Measurements from ENCODE around the gene THADA. TPM values are rescaled to one million over a fixed set of nuclear protein-coding genes. Genes with fewer than 3 reads are reported as not detected.

THADA gene
- total and polyA plus RNA-seq, 2 donors (not counting 3 experiments of a cell fraction or from before 2014, with no cell fraction given), result 22.6 to 25.3 TPM

DNA sequence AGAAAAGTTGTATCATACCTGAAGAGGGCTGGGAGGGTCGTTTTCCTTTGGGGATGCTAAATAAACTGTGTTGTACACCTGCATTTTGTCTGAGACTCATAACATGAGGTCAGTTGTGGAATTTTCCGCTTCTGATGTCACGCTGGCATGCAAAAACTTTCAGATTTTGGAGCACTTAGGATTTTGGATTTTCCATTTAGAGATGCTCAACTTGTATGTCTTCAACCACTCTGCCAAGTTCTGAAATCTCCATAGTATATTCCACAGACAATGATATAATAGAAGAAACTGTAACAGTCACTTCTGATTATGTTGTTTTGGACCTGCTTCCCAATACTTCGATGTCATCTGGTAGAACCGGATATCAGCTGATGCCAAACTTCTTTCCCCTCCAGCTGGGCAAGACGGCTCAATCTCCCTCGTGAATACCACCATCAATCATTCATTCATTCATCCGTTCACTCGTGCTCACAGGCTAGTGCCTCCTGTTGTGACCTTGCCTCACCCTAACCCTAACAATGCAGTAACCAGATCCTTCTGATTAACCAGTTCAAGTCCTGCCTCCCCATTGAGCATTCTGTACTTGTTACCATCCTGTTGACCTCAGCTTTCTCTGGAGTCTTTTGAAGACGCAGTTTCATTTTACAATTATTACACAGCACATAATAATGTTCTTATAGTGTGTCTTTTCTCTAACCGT, 35.9 kb upstream of the THADA start:
- CTCF ChIA-PET, result interaction anchor here (1.3 to 1.4 kb wide), 2 partner anchors 13 to 16 kb away, joined by 3 to 5 read pairs; no protein-coding TSS in a partner anchor
- no peak overlapping the region for H3K4me2 ChIP-seq (ENCODE audit: insufficient read depth, low read length)

More for the DNA sequence above, 35.9 kb upstream of the THADA start:
- Histone ChIP-seq H4K20me1 (replicated peaks; ENCODE audit: control insufficient read depth, extremely low read depth, insufficient read depth, low read length) (no peaks in the 10 kb centered on the region), H3K9me3 (replicated peaks; ENCODE audit: control insufficient read depth, insufficient read depth, low read length) (no peaks in the 10 kb centered on the region), H3K4me3 (replicated peaks in 1 of 3; ENCODE audit: insufficient read depth in 1 of 3, low read depth in 1 of 3, low read length in 3 of 3) (no peak overlapping the region), H3K9ac (replicated peaks; ENCODE audit: extremely low read depth, insufficient read depth, low read length) (no peak overlapping the region), H3K79me2 (ENCODE audit: control insufficient read depth, insufficient read depth, low read length) (no peaks in the 10 kb centered on the region), H2AFZ (ENCODE audit: low read depth, low read length) (no peak overlapping the region), H3K27ac (ENCODE audit: insufficient read depth, low read depth, low read length) (no peak overlapping the region), H3K36me3 (ENCODE audit: control insufficient read depth in 2 of 2, extremely low read depth in 1 of 2, insufficient read depth in 2 of 2, low read length in 2 of 2) (no peaks in the 10 kb centered on the region), H3K9me1 (replicated peaks; ENCODE audit: control insufficient read depth, extremely low read depth, insufficient read depth, low read length) (no peaks in the 10 kb centered on the region), H3K27me3 (ENCODE audit: control insufficient read depth in 2 of 2, insufficient read depth in 2 of 2, low read length in 2 of 2) (peaks cover 19 to 40% of the 10 kb centered on the region in 2 experiments), H3K4me1 (ENCODE audit: control insufficient read depth, extremely low read depth, insufficient read depth, low read length) (peaks cover 6% of the 10 kb centered on the region)
- no peak for DNase-seq (ENCODE audit: low read depth, low spot score)
- intact Hi-C loops (cut with micrococcal nuclease), result no loop called here
- TF ChIP-seq, protein P1, sequence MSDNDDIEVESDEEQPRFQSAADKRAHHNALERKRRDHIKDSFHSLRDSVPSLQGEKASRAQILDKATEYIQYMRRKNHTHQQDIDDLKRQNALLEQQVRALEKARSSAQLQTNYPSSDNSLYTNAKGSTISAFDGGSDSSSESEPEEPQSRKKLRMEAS (IDR thresholded peaks at IDR 0.05; ENCODE audit: insufficient read depth, insufficient read length), result no peak
- TF ChIP-seq EZH2 (IDR thresholded peaks at IDR 0.05; ENCODE audit: borderline replicate concordance, low read depth, low read length, severe bottlenecking) (no peak), POLR2A (IDR thresholded peaks at IDR 0.05; ENCODE audit: low read depth, low read length) (no peak), POLR2AphosphoS5 (IDR thresholded peaks at IDR 0.05; ENCODE audit: insufficient read depth, low read depth, low read length) (no peak), JUN (IDR thresholded peaks at IDR 0.05; ENCODE audit: borderline replicate concordance, insufficient read depth, insufficient read length, low read depth) (no peak), GATA2 (IDR thresholded peaks at IDR 0.05; ENCODE audit: insufficient read depth, insufficient read length, low read depth, low read length) (no peak), FOS (IDR thresholded peaks at IDR 0.05; ENCODE audit: borderline replicate concordance, insufficient read depth, low read length) (no peak), MYC (IDR thresholded peaks at IDR 0.05; ENCODE audit: low read depth, low read length) (no peak)
- TF ChIP-seq, protein P2, sequence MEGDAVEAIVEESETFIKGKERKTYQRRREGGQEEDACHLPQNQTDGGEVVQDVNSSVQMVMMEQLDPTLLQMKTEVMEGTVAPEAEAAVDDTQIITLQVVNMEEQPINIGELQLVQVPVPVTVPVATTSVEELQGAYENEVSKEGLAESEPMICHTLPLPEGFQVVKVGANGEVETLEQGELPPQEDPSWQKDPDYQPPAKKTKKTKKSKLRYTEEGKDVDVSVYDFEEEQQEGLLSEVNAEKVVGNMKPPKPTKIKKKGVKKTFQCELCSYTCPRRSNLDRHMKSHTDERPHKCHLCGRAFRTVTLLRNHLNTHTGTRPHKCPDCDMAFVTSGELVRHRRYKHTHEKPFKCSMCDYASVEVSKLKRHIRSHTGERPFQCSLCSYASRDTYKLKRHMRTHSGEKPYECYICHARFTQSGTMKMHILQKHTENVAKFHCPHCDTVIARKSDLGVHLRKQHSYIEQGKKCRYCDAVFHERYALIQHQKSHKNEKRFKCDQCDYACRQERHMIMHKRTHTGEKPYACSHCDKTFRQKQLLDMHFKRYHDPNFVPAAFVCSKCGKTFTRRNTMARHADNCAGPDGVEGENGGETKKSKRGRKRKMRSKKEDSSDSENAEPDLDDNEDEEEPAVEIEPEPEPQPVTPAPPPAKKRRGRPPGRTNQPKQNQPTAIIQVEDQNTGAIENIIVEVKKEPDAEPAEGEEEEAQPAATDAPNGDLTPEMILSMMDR (IDR thresholded peaks at IDR 0.05; ENCODE audit: extremely low read depth in 1 of 2, insufficient read depth in 1 of 2, low read depth in 1 of 2, low read length in 2 of 2), result no peak
- FAIRE-seq, result no peak
- no TSS peak for BruUV-seq (replicated peaks)
- POLR2A ChIA-PET, result no interaction called here
- dilution Hi-C loops (cut with MboI; ENCODE audit: extremely low pct_ligation_motif_present, low sequenced_read_pairs), result no loop called here

Data from endothelial cell of umbilical vein (primary cell).